Activated T-helper 2 cell treated with anti-CD3 and anti-CD28 coated beads, Interferon-gamma antibody, Interleukin-2, Interleukin-4, amounts not matched to agents 10 μg/mL and 5 μg/mL and 100 μg/mL, durations not matched to agents 14 hours and 24 hours and 36 hours (primary cell): Measurements from ENCODE around the gene USB1. TPM values are rescaled to one million over a fixed set of nuclear protein-coding genes. Genes with fewer than 3 reads are reported as not detected.

Experiments
- DNase-seq: peaks from one replicate; pipeline ENCODE4 v3.0.0; 2021; ENCODE audit warnings: low spot score
- H3K27ac Mint-ChIP-seq: one replicate; pipeline ENCODE4 v1.8.0; 2021; ENCODE audit warnings: mixed read lengths
- H3K27me3 Mint-ChIP-seq: one replicate; pipeline ENCODE4 v1.8.0; 2021; ENCODE audit warnings: low read depth, mixed read lengths
- H3K36me3 Mint-ChIP-seq: one replicate; pipeline ENCODE4 v1.8.0; 2021; ENCODE audit warnings: low read depth, mixed read lengths
- H3K4me1 Mint-ChIP-seq: one replicate; pipeline ENCODE4 v1.8.0; 2021; ENCODE audit warnings: low read depth, mixed read lengths
- H3K4me3 Mint-ChIP-seq: one replicate; pipeline ENCODE4 v1.8.0; 2021; ENCODE audit warnings: low read depth, mild to moderate bottlenecking, moderate library complexity, mixed read lengths
- H3K9me3 Mint-ChIP-seq: one replicate; pipeline ENCODE4 v1.8.0; 2021; ENCODE audit warnings: mixed read lengths
- intact Hi-C: fragments of 100-400 bp; cut with micrococcal nuclease; formaldehyde crosslinking; loops from one replicate; pipeline ENCODE4 v1.15.1; 2023
- total RNA-seq: library from RNA; stranded (reverse); gene quantifications from 2 replicates; pipeline ENCODE4 v1.2.3, GENCODE V29; 2022

USB1 gene
- total RNA-seq, 1 donor from 2014 or later, result 51.6 TPM

DNA sequence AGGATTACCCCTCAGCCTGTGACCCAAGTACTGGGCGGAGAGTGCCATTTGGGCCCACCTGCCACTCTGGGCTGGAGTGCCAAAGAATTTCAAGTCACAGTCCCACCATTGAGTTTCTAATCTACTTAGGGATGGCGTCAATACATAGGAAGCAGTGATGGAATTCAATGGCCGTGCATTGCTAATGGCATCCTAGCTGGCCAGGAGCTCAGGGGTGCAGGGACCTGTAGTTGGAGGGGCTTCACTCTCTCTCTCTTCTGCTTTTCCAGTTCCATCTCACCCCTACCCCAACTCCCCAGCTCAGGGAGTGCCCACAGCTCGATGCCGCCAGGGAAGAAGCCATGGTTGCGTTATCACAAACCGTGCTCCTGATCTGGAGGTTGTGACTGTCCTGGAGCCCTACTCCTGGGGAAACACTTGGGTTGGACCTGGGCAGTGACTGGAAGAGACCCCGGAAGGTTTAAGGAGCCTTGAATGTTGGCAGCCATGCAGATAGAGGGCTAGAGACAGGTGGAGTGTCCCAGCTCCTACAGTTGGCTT, 26.8 kb downstream of the USB1 start:
- Mint-ChIP-seq H3K27me3 (peaks cover 20% of the 10 kb centered on the region), H3K4me1 (peaks cover 5% of the 10 kb centered on the region), H3K9me3 (no peaks in the 10 kb centered on the region), H3K4me3 (no peak overlapping the region), H3K27ac (no peak overlapping the region), H3K36me3 (no peaks in the 10 kb centered on the region)
- intact Hi-C loops, result loop anchor here (10.0 kb wide), 2 partner anchors 167 to 277 kb away; partner anchors contain the start of gene CSNK2A2
- DNase-seq, result no peak

DNA sequence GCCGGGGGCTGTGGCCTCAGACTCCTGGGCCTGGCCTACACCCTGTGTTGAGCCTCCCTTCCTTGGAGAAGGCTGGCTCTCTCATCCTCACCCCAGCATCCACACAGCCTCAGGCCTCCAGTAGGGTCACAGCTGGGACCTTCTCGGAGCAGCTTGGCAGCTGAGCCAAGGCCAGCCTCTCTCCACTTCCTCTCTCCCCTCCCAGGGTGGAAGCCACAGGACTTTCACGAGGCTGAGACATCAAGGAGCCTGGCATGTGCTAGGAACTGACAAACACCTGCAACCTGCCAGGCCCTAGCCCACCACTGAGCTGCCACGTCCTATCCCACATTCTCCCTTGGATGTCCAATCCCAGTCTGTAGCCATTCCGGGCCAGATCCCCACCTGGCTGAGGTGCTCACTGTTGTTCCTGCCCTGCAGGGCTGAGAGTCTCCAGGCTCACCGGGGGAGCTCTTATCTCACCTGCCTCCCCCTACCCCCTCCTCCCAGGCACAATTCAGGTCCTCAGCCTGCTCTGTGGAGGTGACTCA, 27.4 kb downstream of the USB1 start:
- H3K27me3 Mint-ChIP-seq, result peaks cover 19% of the 10 kb centered on the region
- H3K9me3 Mint-ChIP-seq, result no peaks in the 10 kb centered on the region
- H3K27ac Mint-ChIP-seq, result no peak overlapping the region
- intact Hi-C loops, result loop anchor here (10.0 kb wide), 2 partner anchors 166 to 276 kb away; partner anchors contain the start of gene CSNK2A2
- DNase-seq, result no peak
- no peaks in the 10 kb centered on the region for H3K36me3 Mint-ChIP-seq
- H3K4me1 Mint-ChIP-seq, result peaks cover 5% of the 10 kb centered on the region
- H3K4me3 Mint-ChIP-seq, result no peak overlapping the region

DNA sequence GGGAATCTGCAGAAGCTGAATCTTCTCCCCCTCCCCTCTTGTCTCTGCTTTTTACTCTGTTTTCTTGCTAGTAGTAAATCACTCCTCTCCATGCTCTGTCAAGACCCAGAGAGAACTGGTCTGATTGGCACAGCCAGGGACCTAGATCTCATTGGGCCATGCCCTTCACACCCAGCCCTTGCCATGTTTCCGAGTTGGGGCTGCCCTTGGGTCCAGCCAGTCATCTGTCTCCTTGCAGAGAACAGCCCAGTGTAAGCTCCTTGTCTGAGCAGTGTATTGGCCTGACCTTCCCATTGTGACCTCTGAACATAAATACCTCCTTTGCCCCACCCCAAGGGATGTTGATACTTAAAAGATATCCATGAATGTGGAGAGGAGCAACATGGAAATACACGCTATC, 28.2 kb downstream of the USB1 start:
- Mint-ChIP-seq H3K27ac (no peak overlapping the region), H3K4me3 (no peak overlapping the region), H3K36me3 (no peaks in the 10 kb centered on the region), H3K27me3 (peaks cover 17% of the 10 kb centered on the region), H3K4me1 (peaks cover 5% of the 10 kb centered on the region), H3K9me3 (no peaks in the 10 kb centered on the region)
- intact Hi-C loops, result loop anchor here (10.0 kb wide), 2 partner anchors 165 to 275 kb away; partner anchors contain the start of gene CSNK2A2
- no peak for DNase-seq

DNA sequence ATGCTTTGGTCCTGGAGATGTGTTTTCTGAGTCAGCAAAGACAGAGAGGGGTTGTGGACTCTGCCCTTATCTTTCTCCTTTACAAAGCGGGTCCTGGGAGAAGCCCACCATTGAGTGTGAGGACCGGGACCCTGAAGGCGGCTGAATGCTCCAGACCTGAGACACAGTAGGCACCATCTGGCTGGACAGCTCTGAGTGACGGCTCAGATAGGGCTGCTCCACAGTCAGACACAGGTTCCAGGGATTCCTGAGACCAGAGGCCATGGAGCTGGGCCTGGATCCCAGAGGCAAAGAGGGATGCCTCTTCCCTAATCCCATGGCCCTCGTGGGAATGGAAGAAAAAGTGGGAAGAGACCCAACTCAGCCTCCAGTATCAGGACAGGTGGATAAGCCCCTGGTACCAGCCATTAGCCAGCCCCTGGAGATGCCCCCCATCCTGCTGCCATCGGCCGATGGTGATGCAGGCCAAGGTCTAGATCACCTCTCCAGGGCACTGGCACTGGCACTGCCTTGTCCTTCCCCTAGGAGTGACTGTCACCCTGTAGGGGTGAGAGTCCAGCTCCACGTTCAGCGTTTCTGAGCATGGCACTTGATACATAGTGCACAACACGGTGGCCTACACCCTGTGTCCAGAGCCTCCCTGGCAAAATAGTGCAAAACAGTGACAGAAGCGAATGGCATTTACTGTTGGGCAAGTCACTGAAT, 29.1 kb downstream of the USB1 start:
- Mint-ChIP-seq H3K4me3 (no peak overlapping the region), H3K9me3 (no peaks in the 10 kb centered on the region), H3K36me3 (no peaks in the 10 kb centered on the region), H3K4me1 (no peaks in the 10 kb centered on the region), H3K27ac (no peak overlapping the region), H3K27me3 (peaks cover 11% of the 10 kb centered on the region)
- DNase-seq, result no peak
- intact Hi-C loops, result no loop called here

- Mint-ChIP-seq H3K36me3 (no peaks in the 10 kb centered on the region), H3K4me3 (no peak overlapping the region), H3K27me3 (peaks cover 11% of the 10 kb centered on the region), H3K4me1 (no peaks in the 10 kb centered on the region), H3K9me3 (no peaks in the 10 kb centered on the region), H3K27ac (no peak overlapping the region)
- DNase-seq, result no peak
- intact Hi-C loops, result no loop called here
These were observed 30.0 kb downstream of the USB1 start for GRCh38 chr16:58031016-58031800.

GRCh38 chr16:58032710-58033293, 31.6 kb downstream of the USB1 start:
- Mint-ChIP-seq H3K4me1 (no peaks in the 10 kb centered on the region), H3K4me3 (no peak overlapping the region), H3K27me3 (peaks cover 10% of the 10 kb centered on the region), H3K36me3 (no peaks in the 10 kb centered on the region), H3K9me3 (no peaks in the 10 kb centered on the region), H3K27ac (no peak overlapping the region)
- no peak for DNase-seq
- intact Hi-C loops, result no loop called here

- no peak for DNase-seq
- H3K4me3 Mint-ChIP-seq, result no peak overlapping the region
- H3K9me3 Mint-ChIP-seq, result no peaks in the 10 kb centered on the region
- peaks cover 4% of the 10 kb centered on the region for H3K27me3 Mint-ChIP-seq
- H3K36me3 Mint-ChIP-seq, result no peaks in the 10 kb centered on the region
- intact Hi-C loops, result no loop called here
- no peaks in the 10 kb centered on the region for H3K4me1 Mint-ChIP-seq
- H3K27ac Mint-ChIP-seq, result no peak overlapping the region
These were observed 33.0 kb downstream of the USB1 start for GRCh38 chr16:58034128-58034685.

DNA sequence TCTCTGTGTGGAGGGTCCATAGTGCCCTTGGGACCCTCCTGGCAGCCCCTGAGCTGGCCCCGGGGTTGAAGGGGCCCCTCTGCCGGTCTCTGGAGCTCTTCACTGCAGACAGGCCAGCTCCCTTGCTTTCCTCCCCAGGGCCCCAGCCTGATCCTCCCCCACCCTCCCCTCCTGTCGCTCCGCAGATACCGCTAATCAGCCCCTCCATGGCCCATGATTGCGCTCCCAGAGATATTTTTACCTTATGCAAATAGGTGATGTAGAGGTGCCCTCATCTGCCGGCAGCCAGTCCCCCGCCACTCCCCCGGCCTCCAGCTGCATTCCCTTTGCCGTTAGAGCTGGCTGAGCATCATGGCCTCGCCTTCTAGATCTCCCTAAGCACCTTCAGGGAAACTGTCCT, 33.6 kb downstream of the USB1 start:
- no peaks in the 10 kb centered on the region for H3K36me3 Mint-ChIP-seq
- no peak overlapping the region for H3K27ac Mint-ChIP-seq
- no peak for DNase-seq
- intact Hi-C loops, result no loop called here
- no peaks in the 10 kb centered on the region for H3K4me1 Mint-ChIP-seq
- H3K4me3 Mint-ChIP-seq, result no peak overlapping the region
- H3K27me3 Mint-ChIP-seq, result peaks cover 1% of the 10 kb centered on the region
- H3K9me3 Mint-ChIP-seq, result no peaks in the 10 kb centered on the region

- Mint-ChIP-seq H3K27me3 (no peaks in the 10 kb centered on the region), H3K4me3 (no peak overlapping the region), H3K9me3 (no peaks in the 10 kb centered on the region), H3K27ac (no peak overlapping the region), H3K36me3 (no peaks in the 10 kb centered on the region), H3K4me1 (no peaks in the 10 kb centered on the region)
- no peak for DNase-seq
- intact Hi-C loops, result no loop called here
These were observed 34.4 kb downstream of the USB1 start for GRCh38 chr16:58035356-58036170.

- Mint-ChIP-seq H3K4me3 (no peak overlapping the region), H3K9me3 (no peaks in the 10 kb centered on the region), H3K27me3 (no peaks in the 10 kb centered on the region), H3K27ac (no peak overlapping the region), H3K36me3 (no peaks in the 10 kb centered on the region), H3K4me1 (no peaks in the 10 kb centered on the region)
- intact Hi-C loops, result no loop called here
- DNase-seq, result no peak
These were observed 35.7 kb downstream of the USB1 start for GRCh38 chr16:58036943-58037342.

- H3K27ac Mint-ChIP-seq, result no peak overlapping the region
- no peak overlapping the region for H3K4me3 Mint-ChIP-seq
- intact Hi-C loops, result no loop called here
- no peaks in the 10 kb centered on the region for H3K4me1 Mint-ChIP-seq
- H3K9me3 Mint-ChIP-seq, result no peaks in the 10 kb centered on the region
- H3K36me3 Mint-ChIP-seq, result no peaks in the 10 kb centered on the region
- H3K27me3 Mint-ChIP-seq, result no peaks in the 10 kb centered on the region
- DNase-seq, result no peak
These were observed 36.3 kb downstream of the USB1 start for GRCh38 chr16:58037365-58038057.
